ENCODE results near the gene CLTC. TPM values are rescaled to one million over a fixed set of nuclear protein-coding genes. Genes with fewer than 3 reads are reported as not detected.

The CLTC gene
- total RNA-seq, 1 experiment from 2014 or later: 206 TPM

GRCh38 chr17:59727817-59728533 lies 108.3 kb downstream of the CLTC start:
- ChIA-PET CTCF (no interaction called here), POLR2A (ENCODE audit: unreplicated experiment) (interaction anchor here (0.6 kb wide), 3 partner anchors 26 to 237 kb away, joined by 3 to 12 read pairs (median 4); no protein-coding TSS in a partner anchor)
- peak overlapping the region; percentile 15; the same call in 1 of the 2 replicates for H3K27ac ChIP-seq
- H3K9me2 ChIP-seq (ENCODE audit: insufficient read depth): no peaks in the 10 kb centered on the region
- H4K20me1 ChIP-seq (ENCODE audit: insufficient read depth): no peaks in the 10 kb centered on the region; the same call in 1 of the 2 replicates
- H3K9me3 ChIP-seq (ENCODE audit: insufficient read depth, low read depth): no peaks in the 10 kb centered on the region
- peaks cover 20% of the 10 kb centered on the region for H3K4me1 ChIP-seq (replicated peaks; ENCODE audit: insufficient read depth)
- peaks cover 13% of the 10 kb centered on the region for H3F3A ChIP-seq (ENCODE audit: insufficient read depth, low read depth)
- BruUV-seq (replicated peaks): no TSS peak
- DNase-seq: no peak
- TF ChIP-seq CTCF (conservative IDR thresholded peaks at IDR 0.05) (no peak), EZH2 (IDR thresholded peaks at IDR 0.05; ENCODE audit: low read depth) (no peak)
- intact Hi-C loops (cut with micrococcal nuclease; ENCODE audit: unreplicated experiment): no loop called here
- H3K27me3 ChIP-seq (ENCODE audit: insufficient read depth, low read depth): no peaks in the 10 kb centered on the region
- H3K4me2 ChIP-seq: no peak overlapping the region
- H3K4me3 ChIP-seq: no peak overlapping the region
- 0 out of 2 replicates have a peak, but pooled peaks cover 5% of the 10 kb centered on the region for H3K36me3 ChIP-seq (ENCODE audit: low read depth)
- no peak overlapping the region for H2AFZ ChIP-seq
- H3K79me2 ChIP-seq (ENCODE audit: low read depth): peaks cover 64% of the 10 kb centered on the region

GRCh38 chr17:59730268-59730834 lies 110.7 kb downstream of the CLTC start:
- H3K36me3 ChIP-seq (ENCODE audit: low read depth): 0 out of 2 replicates have a peak, but pooled peaks cover 10% of the 10 kb centered on the region
- H3K9me3 ChIP-seq (ENCODE audit: insufficient read depth, low read depth): no peaks in the 10 kb centered on the region
- ChIA-PET CTCF (no interaction called here), POLR2A (ENCODE audit: unreplicated experiment) (no interaction called here)
- H3F3A ChIP-seq (ENCODE audit: insufficient read depth, low read depth): peaks cover 8% of the 10 kb centered on the region
- no peaks in the 10 kb centered on the region for H3K27me3 ChIP-seq (ENCODE audit: insufficient read depth, low read depth)
- peaks cover 52% of the 10 kb centered on the region for H3K79me2 ChIP-seq (ENCODE audit: low read depth)
- no peak overlapping the region for H3K4me3 ChIP-seq
- BruUV-seq (replicated peaks): no TSS peak
- H3K27ac ChIP-seq: peak overlapping the region; percentile 22; the same call in 1 of the 2 replicates
- H3K4me1 ChIP-seq (replicated peaks; ENCODE audit: insufficient read depth): peaks cover 16% of the 10 kb centered on the region
- no peak for DNase-seq
- TF ChIP-seq EZH2 (IDR thresholded peaks at IDR 0.05; ENCODE audit: low read depth) (no peak), CTCF (conservative IDR thresholded peaks at IDR 0.05) (no peak)
- H4K20me1 ChIP-seq (ENCODE audit: insufficient read depth): no peaks in the 10 kb centered on the region; the same call in 1 of the 2 replicates
- no peak overlapping the region for H3K4me2 ChIP-seq
- H3K9me2 ChIP-seq (ENCODE audit: insufficient read depth): no peaks in the 10 kb centered on the region
- no peak overlapping the region for H2AFZ ChIP-seq
- intact Hi-C loops (cut with micrococcal nuclease; ENCODE audit: unreplicated experiment): no loop called here

- no TSS peak for BruUV-seq (replicated peaks)
- ChIA-PET CTCF (no interaction called here), POLR2A (ENCODE audit: unreplicated experiment) (interaction anchor here (0.7 kb wide), 1 partner anchor 881 kb away, joined by 6 read pairs; no protein-coding TSS in a partner anchor)
- no peak overlapping the region for H2AFZ ChIP-seq
- peaks cover 3% of the 10 kb centered on the region; the same call in 1 of the 2 replicates for H3F3A ChIP-seq (ENCODE audit: insufficient read depth, low read depth)
- H3K4me1 ChIP-seq (replicated peaks; ENCODE audit: insufficient read depth): peaks cover 10% of the 10 kb centered on the region
- no peaks in the 10 kb centered on the region for H3K9me2 ChIP-seq (ENCODE audit: insufficient read depth)
- H3K79me2 ChIP-seq (ENCODE audit: low read depth): peaks cover 26% of the 10 kb centered on the region
- no peaks in the 10 kb centered on the region for H3K9me3 ChIP-seq (ENCODE audit: insufficient read depth, low read depth)
- H3K36me3 ChIP-seq (ENCODE audit: low read depth): 0 out of 2 replicates have a peak, but pooled peaks cover 11% of the 10 kb centered on the region
- TF ChIP-seq CTCF (conservative IDR thresholded peaks at IDR 0.05): no peak
- no peak for TF ChIP-seq EZH2 (IDR thresholded peaks at IDR 0.05; ENCODE audit: low read depth)
- no peaks in the 10 kb centered on the region for H3K27me3 ChIP-seq (ENCODE audit: insufficient read depth, low read depth)
- intact Hi-C loops (cut with micrococcal nuclease; ENCODE audit: unreplicated experiment): no loop called here
- H3K27ac ChIP-seq: no peak overlapping the region
- no peak overlapping the region for H3K4me3 ChIP-seq
- no peak overlapping the region for H3K4me2 ChIP-seq
- no peak for DNase-seq
- H4K20me1 ChIP-seq (ENCODE audit: insufficient read depth): no peaks in the 10 kb centered on the region
Measured at GRCh38 chr17:59733697-59734096, 114.0 kb downstream of the CLTC start.
